HepG2 (cell line): ENCODE results near the gene NCF4. TPM values are rescaled to one million over a fixed set of nuclear protein-coding genes. Genes with fewer than 3 reads are reported as not detected.

ENCODE experiments used
- ATAC-seq: fragments of 200-7000 bp; cut with Tn5 transposase; 3 replicates; pipeline ENCODE4 v1.9.1; 2020; ENCODE audit warnings: mild to moderate bottlenecking, moderate library complexity
- BruUV-seq: library from RNA; stranded (reverse); fragments of 400-500 nt; replicated peaks from 2 replicates; lab custom pipeline; 2021; lab: Mats Ljungman, UMichigan
- CTCF ChIA-PET: fragments of 300-600 bp; formaldehyde crosslinking; extraction: SDS; loops from one replicate; lab custom pipeline; 2021; ENCODE audit warnings: low total read pairs, inconsistent platforms, low intra/inter-chr PET ratio; lab: Yijun Ruan, JAX
- POLR2A ChIA-PET: fragments of 350-600 bp; sonication (Branson Sonifier 250); formaldehyde crosslinking; loops from one replicate; lab custom pipeline; 2020; ENCODE audit warnings: antibody characterized with exemption, inconsistent platforms; lab: Yijun Ruan, JAX
- DNase-seq: peaks from one replicate; pipeline ENCODE4 v3.0.0-alpha.2; 2015; ENCODE audit warnings: low spot score
- FAIRE-seq: peaks from 3 replicates; lab custom pipeline; 2011; peaks lifted over from hg19 to GRCh38; lab: Jason Lieb, UNC
- H2AFZ ChIP-seq: one replicate; pipeline ENCODE4 v1.6.1; 2011; ENCODE audit warnings: low read length, inconsistent platforms
- H3K27ac ChIP-seq: fragments of 300-600 bp; 3 replicates; pipeline ENCODE4 v1.8.0; 2011; ENCODE audit warnings: mixed run types, mild to moderate bottlenecking, mixed read lengths, low read length, inconsistent platforms; ENCODE audit not compliant: insufficient read depth; ENCODE audit errors: extremely low read length
- H3K27me3 ChIP-seq, 2 experiments: fragments of 200-600 bp in 1 of 2; 2 replicates in 1 of 2; 3 replicates in 1 of 2; pipeline versions ENCODE4 v1.6.0 to v1.8.0; 2011; ENCODE audit warnings: low read length in 2 of 2, mild to moderate bottlenecking in 2 of 2, moderate library complexity in 2 of 2, inconsistent platforms in 1 of 2; ENCODE audit not compliant: insufficient read depth in 2 of 2, control insufficient read depth in 1 of 2
- H3K36me3 ChIP-seq, 2 experiments: fragments of 200-600 bp in 1 of 2; replicated peaks in 1 of 2; 2 replicates in 1 of 2; 3 replicates in 1 of 2; pipeline versions ENCODE4 v1.5.1 to v1.8.0; 2011; ENCODE audit warnings: low read length in 2 of 2, inconsistent platforms in 1 of 2; ENCODE audit not compliant: insufficient read depth in 2 of 2, control insufficient read depth in 1 of 2
- H3K4me1 ChIP-seq: 2 replicates; pipeline ENCODE4 v1.5.1; 2012; ENCODE audit warnings: low read length, inconsistent platforms; ENCODE audit not compliant: insufficient read depth
- H3K4me2 ChIP-seq: 2 replicates; pipeline ENCODE4 v1.6.0; 2011; ENCODE audit warnings: low read depth, low read length, inconsistent platforms
- H3K4me3 ChIP-seq, 3 experiments: fragments of 200-600 bp in 1 of 3; sonication (generic), shearing (Covaris generic) in 1 of 3; replicated peaks in 1 of 3; 2 replicates each; pipeline ENCODE4 v1.5.1; 2011 to 2016; ENCODE audit warnings: low read length in 3 of 3, inconsistent platforms in 2 of 3, low read depth in 2 of 3, mild to moderate bottlenecking in 2 of 3, control low read depth in 1 of 3, mixed read lengths in 1 of 3; ENCODE audit not compliant: insufficient read depth in 1 of 3
- H3K79me2 ChIP-seq: one replicate; pipeline ENCODE4 v1.6.1; 2011; ENCODE audit warnings: low read length, inconsistent platforms; ENCODE audit not compliant: insufficient read depth
- H3K9ac ChIP-seq: 2 replicates; pipeline ENCODE4 v1.6.0; 2011; ENCODE audit warnings: mild to moderate bottlenecking, low read depth, low read length, inconsistent platforms; ENCODE audit not compliant: insufficient read depth
- H3K9me3 ChIP-seq: 2 replicates; pipeline ENCODE4 v1.5.1; 2012; ENCODE audit warnings: mild to moderate bottlenecking, low read length
- H4K20me1 ChIP-seq: 2 replicates; pipeline ENCODE4 v1.6.0; 2011; ENCODE audit warnings: inconsistent platforms, mild to moderate bottlenecking, low read length, moderate library complexity; ENCODE audit not compliant: insufficient read depth
- ARID4A ChIP-seq: sonication (generic); formaldehyde crosslinking; IDR thresholded peaks from 2 replicates; pipeline ENCODE4 v1.5.0; 2020; ENCODE audit warnings: mild to moderate bottlenecking, missing genetic modification reagents, borderline replicate concordance
- SRSF4 ChIP-seq: fragments of 200-400 bp; formaldehyde crosslinking; IDR thresholded peaks from one replicate; pipeline ENCODE4 v1.6.1; 2018; ENCODE audit warnings: mild to moderate bottlenecking, low read depth, low read length, moderate library complexity; ENCODE audit not compliant: poor library complexity, severe bottlenecking
- WGBS: methylation state at CpG from one replicate; pipeline ENCODE4 v1.1.6; 2017; ENCODE audit warnings: low lambda C conversion rate; 5-methylcytosine and 5-hydroxymethylcytosine counted together
- in situ Hi-C: cut with HindIII; loops from 2 replicates; pipeline ENCODE4 v1.10.0; 2017; ENCODE audit warnings: low pct_unique_long_range_greater_than_20kb; ENCODE audit not compliant: extremely low pct_ligation_motif_present
- intact Hi-C: fragments of 100-400 bp; cut with micrococcal nuclease; formaldehyde crosslinking; loops from one replicate; pipeline ENCODE4 v1.10.0; 2022; ENCODE audit not compliant: unreplicated experiment
- polyA plus RNA-seq, 8 experiments: library from polyadenylated mRNA; depleted of rRNA in 3 of 8; stranded (reverse) in 7 of 8; unstranded in 1 of 8; fragments of >200 nt; fragmentation: Illumina TruSeq in 4 of 8; extraction: Trizol in 4 of 8; gene quantifications; 2 replicates each; pipeline versions ENCODE4 v1.2.1 to v1.2.3, GENCODE V29; 2011 to 2016; ENCODE audit warnings: low read depth in 4 of 8, missing spikeins in 1 of 8, mixed read lengths in 1 of 8; ENCODE audit not compliant: insufficient read depth in 1 of 8
- total RNA-seq, 5 experiments: library from RNA; depleted of rRNA; stranded (reverse); fragments of >200 nt; fragmentation: Illumina TruSeq; extraction: Trizol; gene quantifications; 2 replicates each; pipeline ENCODE4 v1.2.3, GENCODE V29; 2016; ENCODE audit warnings: low read depth in 1 of 5

Gene NCF4
- total and polyA plus RNA-seq, 2 of the 13 experiments (the other 11 are each of a cell fraction or from before 2014, with no cell fraction given), result not detected

GRCh38 chr22:36900225-36900624, 39.4 kb downstream of the NCF4 start:
- no TSS peak for BruUV-seq

More at GRCh38 chr22:36900225-36900624, 39.4 kb downstream of the NCF4 start:
- ChIA-PET POLR2A (no interaction called here), CTCF (no interaction called here)
- Histone ChIP-seq H3K36me3 (no peaks in the 10 kb centered on the region), H3K27ac (no peak overlapping the region), H4K20me1 (no peaks in the 10 kb centered on the region), H3K4me1 (no peaks in the 10 kb centered on the region), H3K27me3 (peaks cover 0 to 21% of the 10 kb centered on the region in 2 experiments; a peak in 2 of 5 replicates), H3K9ac (no peak overlapping the region), H3K4me3 (no peak overlapping the region), H3K4me2 (no peak overlapping the region), H3K9me3 (no peaks in the 10 kb centered on the region), H3K79me2 (no peaks in the 10 kb centered on the region), H2AFZ (no peak overlapping the region)
- in situ Hi-C loops, result no loop called here
- ATAC-seq (no peak), FAIRE-seq (no peak), DNase-seq (no peak)
- 0% methylated on average over 1 of the region's 2 CpGs for WGBS
- intact Hi-C loops, result no loop called here
- TF ChIP-seq SRSF4 (no peak), ARID4A (no peak)
